Measurements from ENCODE around the gene PLPP1. TPM values are rescaled to one million over a fixed set of nuclear protein-coding genes. Genes with fewer than 3 reads are reported as not detected.

The PLPP1 gene
- total RNA-seq, 2 donors from 2014 or later = 53.0 to 85.7 TPM

GRCh38 chr5:55497712-55498111 lies 37.1 kb downstream of the PLPP1 start:
- H3K4me1 ChIP-seq = no peaks in the 10 kb centered on the region
- no peaks in the 10 kb centered on the region for H3K27me3 ChIP-seq
- no peak overlapping the region for H3K27ac ChIP-seq
- intact Hi-C loops (cut with DNase I) = no loop called here
- TF ChIP-seq CTCF (IDR thresholded peaks at IDR 0.05) = no peak
- H3K4me3 ChIP-seq = no peak overlapping the region
- no peak for DNase-seq
- H3K9me3 ChIP-seq = no peaks in the 10 kb centered on the region
- no peak overlapping the region for H3K9ac ChIP-seq (ENCODE audit: low read depth in 2 of 2, low read length in 2 of 2)
- H3K36me3 ChIP-seq = no peaks in the 10 kb centered on the region

DNA sequence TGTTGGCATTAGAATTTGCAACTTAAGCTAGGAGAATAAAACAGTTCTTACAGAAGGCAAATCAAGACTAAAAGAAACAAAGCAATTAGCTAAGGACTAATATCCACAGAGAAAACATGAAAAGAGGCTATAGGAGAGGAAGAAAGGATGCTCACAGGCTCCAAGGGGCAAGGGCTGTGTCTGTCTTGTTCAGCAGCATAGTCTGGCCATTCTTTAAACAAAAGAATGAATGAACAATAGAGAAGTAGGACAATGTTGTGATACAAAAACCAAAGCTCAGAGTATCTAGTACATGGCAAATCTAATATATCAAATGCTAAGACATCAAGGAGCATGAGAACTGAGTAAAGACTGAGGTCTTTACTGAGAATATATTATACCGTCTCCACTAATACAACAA lies 39.5 kb downstream of the PLPP1 start:
- Histone ChIP-seq H3K36me3 (no peaks in the 10 kb centered on the region), H3K9me3 (no peaks in the 10 kb centered on the region), H3K27ac (no peak overlapping the region), H3K4me3 (no peak overlapping the region), H3K27me3 (no peaks in the 10 kb centered on the region), H3K9ac (ENCODE audit: low read depth in 2 of 2, low read length in 2 of 2) (no peak overlapping the region), H3K4me1 (no peaks in the 10 kb centered on the region)
- DNase-seq = no peak
- TF ChIP-seq CTCF (IDR thresholded peaks at IDR 0.05) = no peak
- intact Hi-C loops (cut with DNase I) = no loop called here

GRCh38 chr5:55492449-55492848 lies 42.3 kb downstream of the PLPP1 start:
- TF ChIP-seq CTCF (IDR thresholded peaks at IDR 0.05) = no peak
- Histone ChIP-seq H3K4me1 (no peaks in the 10 kb centered on the region), H3K36me3 (no peaks in the 10 kb centered on the region), H3K4me3 (no peak overlapping the region), H3K27me3 (no peaks in the 10 kb centered on the region), H3K9me3 (no peaks in the 10 kb centered on the region), H3K9ac (ENCODE audit: low read depth in 2 of 2, low read length in 2 of 2) (no peak overlapping the region), H3K27ac (no peak overlapping the region)
- no peak for DNase-seq
- intact Hi-C loops (cut with DNase I) = no loop called here

- Histone ChIP-seq H3K9me3 (no peaks in the 10 kb centered on the region), H3K4me1 (no peaks in the 10 kb centered on the region), H3K27me3 (no peaks in the 10 kb centered on the region), H3K27ac (no peak overlapping the region), H3K9ac (ENCODE audit: low read depth in 2 of 2, low read length in 2 of 2) (no peak overlapping the region), H3K36me3 (no peaks in the 10 kb centered on the region), H3K4me3 (no peak overlapping the region)
- DNase-seq = no peak
- no peak for TF ChIP-seq CTCF (IDR thresholded peaks at IDR 0.05)
- intact Hi-C loops (cut with DNase I) = no loop called here
These were observed 49.7 kb downstream of the PLPP1 start for GRCh38 chr5:55485073-55485472.

GRCh38 chr5:55484531-55484930 lies 50.2 kb downstream of the PLPP1 start:
- Histone ChIP-seq H3K36me3 (no peaks in the 10 kb centered on the region), H3K27me3 (no peaks in the 10 kb centered on the region), H3K4me3 (no peak overlapping the region), H3K9me3 (no peaks in the 10 kb centered on the region), H3K27ac (no peak overlapping the region), H3K9ac (ENCODE audit: low read depth in 2 of 2, low read length in 2 of 2) (no peak overlapping the region), H3K4me1 (no peaks in the 10 kb centered on the region)
- TF ChIP-seq CTCF (IDR thresholded peaks at IDR 0.05) = no peak
- intact Hi-C loops (cut with DNase I) = no loop called here
- DNase-seq = no peak

- Histone ChIP-seq H3K36me3 (no peaks in the 10 kb centered on the region), H3K4me3 (no peak overlapping the region), H3K27me3 (no peaks in the 10 kb centered on the region), H3K9me3 (no peaks in the 10 kb centered on the region), H3K4me1 (no peaks in the 10 kb centered on the region), H3K27ac (no peak overlapping the region), H3K9ac (ENCODE audit: low read depth in 2 of 2, low read length in 2 of 2) (no peak overlapping the region)
- TF ChIP-seq CTCF (IDR thresholded peaks at IDR 0.05) = no peak
- intact Hi-C loops (cut with DNase I) = no loop called here
- DNase-seq = no peak
These were observed 50.9 kb downstream of the PLPP1 start for GRCh38 chr5:55483885-55484284.
